Gastrocnemius medialis (tissue), 4 donors: ENCODE data around the gene CCRL2.
"Not testable (repeated sequence)": the region's sequence is repeated elsewhere in the genome, so short reads cannot be mapped to it uniquely, and the experiment has no call there.

Experiments used
- CTCF ChIP-seq, 5 experiments: fragments of 450-650 bp in 3 of 5; fragments of 200-600 bp in 2 of 5; sonication (generic) in 2 of 5; IDR thresholded peaks in 4 of 5; conservative IDR thresholded peaks in 1 of 5; 1 replicate in 4 of 5; 2 replicates in 1 of 5; pipeline ENCODE4 v1.5.1; 2016 to 2019; ENCODE audit warnings: antibody characterized with exemption in 5 of 5, mild to moderate bottlenecking in 3 of 5, moderate library complexity in 3 of 5
- POLR2A ChIP-seq, 2 donors: fragments of 450-650 bp; IDR thresholded peaks; one replicate each; pipeline ENCODE4 v1.6.1; 2017; ENCODE audit warnings: antibody characterized with exemption in 2 of 2, mild to moderate bottlenecking in 2 of 2, moderate library complexity in 2 of 2

GRCh38 chr3:46427404-46427803, 20.3 kb downstream of the CCRL2 start:
- not testable (repeated sequence) for TF ChIP-seq CTCF (IDR thresholded peaks at IDR 0.05 in 4 of 5, conservative IDR thresholded peaks at IDR 0.05 in 1 of 5); POLR2A (IDR thresholded peaks at IDR 0.05)
